ENCODE results near the gene ZBBX. TPM values are rescaled to one million over a fixed set of nuclear protein-coding genes. Genes with fewer than 3 reads are reported as not detected.
A peak's percentile ranks its signal among the peaks of the same experiment; 100 is the strongest.
"Not testable (repeated sequence)": the region's sequence is repeated elsewhere in the genome, so short reads cannot be mapped to it uniquely, and the experiment has no call there.

Gene ZBBX
- not detected for total RNA-seq

DNA sequence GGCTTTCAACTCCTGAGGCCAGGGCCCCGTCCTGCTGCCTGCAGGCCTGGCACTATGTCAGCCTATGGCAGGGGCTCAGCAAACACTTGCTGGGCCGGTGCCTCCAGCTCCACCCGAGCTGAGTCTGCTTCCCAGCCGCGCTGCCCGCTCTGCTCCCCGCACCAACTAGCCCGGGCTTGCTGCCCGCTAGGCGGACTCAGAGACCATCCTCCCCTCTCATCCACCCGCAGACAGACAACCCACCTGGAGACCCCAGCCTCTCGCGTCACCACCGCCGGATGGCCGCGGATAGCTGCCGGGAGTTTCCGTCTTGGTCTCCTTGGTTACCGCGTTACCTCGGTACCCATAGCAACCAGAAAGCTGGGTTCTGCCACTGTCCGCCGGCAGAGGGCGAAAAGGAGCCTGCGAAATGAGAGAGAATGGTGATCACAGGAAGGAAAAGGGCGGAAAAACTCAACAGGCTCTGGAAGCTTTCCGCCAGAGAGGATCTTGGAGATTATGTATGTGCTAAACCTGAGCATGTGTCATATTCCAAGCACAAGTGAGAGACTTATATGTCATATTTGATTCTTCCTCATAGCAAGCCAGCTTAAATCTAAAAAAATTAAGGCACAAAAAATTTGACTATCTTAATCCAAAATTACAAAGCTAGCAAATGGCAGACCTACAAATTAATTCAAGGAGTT lies at the start of gene ZBBX:
Gene ZBBX, minus strand, starts transcription at position 294 of the 686 bp plus-strand sequence. CDS start 7,396 bp downstream, outside the sequence.
- 2% methylated on average over 26 to 28 of the region's 28 CpGs for WGBS, 2 donors
- intact Hi-C loops (cut with DNase I; ENCODE audit: low total_unique reads): no loop called here
- H3K4me3 ChIP-seq (ENCODE audit: low read depth, poor library complexity, severe bottlenecking): no peak within 1 kb of the TSS
- DNase-seq (ENCODE audit: low spot score in 2 of 2): peak; percentile 82 to 93
- TF ChIP-seq POLR2A (IDR thresholded peaks at IDR 0.05): no peak
- peak in 1 of 3 donors; percentile 29 for TF ChIP-seq CTCF (IDR thresholded peaks at IDR 0.05)

DNA sequence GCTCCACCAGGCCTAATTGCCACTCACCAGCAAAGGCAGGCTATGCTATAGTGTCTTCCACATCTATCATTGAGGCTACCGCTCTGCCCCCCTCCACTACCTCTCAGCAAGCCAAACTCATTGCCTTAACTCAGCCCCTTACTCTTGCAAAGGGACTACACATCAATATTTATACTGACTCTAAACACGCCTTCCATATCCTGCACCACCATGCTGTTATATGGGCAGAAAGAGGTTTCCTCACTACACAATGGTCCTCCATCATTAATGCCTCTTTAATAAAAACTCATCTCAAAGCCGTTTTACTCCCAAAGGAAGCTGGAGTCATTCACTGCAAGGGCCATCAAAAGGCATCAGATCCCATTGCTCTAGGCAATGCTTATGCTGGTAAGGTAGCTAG lies 46.9 kb upstream of the ZBBX start:
- intact Hi-C loops (cut with DNase I; ENCODE audit: low total_unique reads); DNase-seq (ENCODE audit: low spot score in 2 of 2); H3K4me3 ChIP-seq (ENCODE audit: low read depth, poor library complexity, severe bottlenecking): not testable (repeated sequence)
- WGBS, 2 donors: 89 to 91% methylated on average over 3 of the region's 3 CpGs

DNA sequence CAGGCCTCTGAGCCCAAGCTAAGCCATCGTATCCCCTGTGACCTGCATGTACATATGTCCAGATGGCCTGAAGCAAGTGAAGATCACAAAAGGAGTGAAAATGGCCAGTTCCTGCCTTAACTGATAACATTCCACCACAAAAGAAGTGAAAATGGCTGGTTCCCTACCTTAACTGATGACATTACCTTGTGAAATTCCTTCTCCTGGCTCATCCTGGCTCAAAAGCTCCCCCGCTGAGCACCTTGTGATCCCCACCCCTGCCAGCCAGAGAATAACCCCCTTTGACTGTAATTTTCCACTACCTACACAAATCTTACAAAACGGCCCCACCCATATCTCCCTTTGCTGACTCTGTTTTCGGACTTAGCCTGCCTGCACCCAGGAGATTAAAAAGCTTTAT lies 42.3 kb upstream of the ZBBX start:
- WGBS, 2 donors: 86 to 89% methylated on average over 4 of the region's 4 CpGs
- DNase-seq (ENCODE audit: low spot score in 2 of 2); intact Hi-C loops (cut with DNase I; ENCODE audit: low total_unique reads); H3K4me3 ChIP-seq (ENCODE audit: low read depth, poor library complexity, severe bottlenecking): not testable (repeated sequence)

- H3K4me3 ChIP-seq (ENCODE audit: low read depth, poor library complexity, severe bottlenecking): no peak overlapping the region
- intact Hi-C loops (cut with DNase I; ENCODE audit: low total_unique reads): no loop called here
- DNase-seq (ENCODE audit: low spot score in 2 of 2): no peak
- TF ChIP-seq POLR2A (IDR thresholded peaks at IDR 0.05) (no peak), CTCF (IDR thresholded peaks at IDR 0.05) (no peak)
- WGBS, 2 donors: 80 to 90% methylated on average over 1 of the region's 1 CpG
Observed at GRCh38 chr3:167409611-167410010, 29.5 kb upstream of the ZBBX start.

DNA sequence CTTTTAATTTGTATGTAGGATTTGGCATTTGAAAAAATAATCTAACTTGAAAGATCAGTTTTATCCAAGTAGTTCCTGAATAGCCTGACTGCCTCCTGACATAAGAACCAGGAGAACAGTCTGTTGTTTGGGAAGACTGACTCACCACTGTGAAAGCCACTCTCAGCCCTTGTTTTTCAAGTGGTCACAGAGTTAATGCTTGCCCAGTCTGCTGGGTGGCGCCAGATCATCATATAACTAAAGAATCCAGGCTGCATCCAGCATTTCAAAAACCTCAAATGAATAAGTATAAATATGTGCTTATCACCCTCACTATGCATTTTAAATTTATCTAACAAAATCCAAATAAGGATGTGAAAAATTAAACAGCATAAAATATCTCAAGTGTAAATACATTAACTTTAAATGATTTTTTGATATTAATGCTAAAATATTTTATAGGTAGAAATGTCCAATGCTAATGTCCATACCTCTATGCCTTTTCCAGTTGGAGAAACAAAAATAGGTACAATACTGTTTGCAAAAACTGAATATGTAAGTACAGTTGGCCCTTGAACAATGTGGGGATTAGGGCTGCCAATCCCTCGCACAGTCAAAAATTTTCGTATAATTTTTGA lies 26.9 kb upstream of the ZBBX start:
- 70 to 75% methylated on average over 3 of the region's 3 CpGs for WGBS, 2 donors
- H3K4me3 ChIP-seq (ENCODE audit: low read depth, poor library complexity, severe bottlenecking): no peak overlapping the region
- TF ChIP-seq POLR2A (IDR thresholded peaks at IDR 0.05): no peak
- no peak for TF ChIP-seq CTCF (IDR thresholded peaks at IDR 0.05)
- DNase-seq (ENCODE audit: low spot score in 2 of 2): peak in 1 of 2 donors; percentile 14
- intact Hi-C loops (cut with DNase I; ENCODE audit: low total_unique reads): no loop called here

GRCh38 chr3:167397826-167398225 lies 17.7 kb upstream of the ZBBX start:
- DNase-seq (ENCODE audit: low spot score in 2 of 2): no peak
- H3K4me3 ChIP-seq (ENCODE audit: low read depth, poor library complexity, severe bottlenecking): no peak overlapping the region
- intact Hi-C loops (cut with DNase I; ENCODE audit: low total_unique reads): no loop called here
- no peak for TF ChIP-seq POLR2A (IDR thresholded peaks at IDR 0.05)
- no peak for TF ChIP-seq CTCF (IDR thresholded peaks at IDR 0.05)
- WGBS, 2 donors: 20 to 21% methylated on average over 1 of the region's 1 CpG

DNA sequence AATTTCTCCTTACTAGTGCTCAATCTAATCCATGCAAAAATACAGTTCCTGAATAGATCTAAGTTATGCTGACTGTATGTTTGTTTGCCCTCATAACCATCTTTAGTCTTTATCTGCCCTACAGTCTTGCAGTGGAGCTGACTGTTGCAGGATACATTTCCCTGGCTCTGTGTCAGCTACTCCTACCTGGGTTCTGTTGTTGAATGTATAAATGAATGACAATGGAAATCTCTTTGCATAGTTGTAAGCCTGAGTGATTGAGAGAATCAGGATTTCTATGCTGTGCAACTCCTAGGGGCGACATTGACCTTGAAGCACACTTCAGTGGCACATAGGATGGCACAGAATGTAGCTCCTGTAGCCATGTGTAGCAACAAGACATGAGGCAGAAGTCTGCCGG lies 16.0 kb upstream of the ZBBX start:
- intact Hi-C loops (cut with DNase I; ENCODE audit: low total_unique reads): no loop called here
- no peak for DNase-seq (ENCODE audit: low spot score in 2 of 2)
- 72 to 86% methylated on average over 2 of the region's 2 CpGs for WGBS, 2 donors
- no peak overlapping the region for H3K4me3 ChIP-seq (ENCODE audit: low read depth, poor library complexity, severe bottlenecking)
- TF ChIP-seq CTCF (IDR thresholded peaks at IDR 0.05): no peak
